Measurements from ENCODE around the gene RABEP2. TPM values are rescaled to one million over a fixed set of nuclear protein-coding genes. Genes with fewer than 3 reads are reported as not detected.

RABEP2 gene
- total and polyA plus RNA-seq, 10 donors = 40.8 to 90.0 (median 53.1) TPM

- peaks cover 1 to 18% (median 13%) of the 10 kb centered on the region in 6 donors for H3K4me1 ChIP-seq
- WGBS, 5 donors = 75 to 94% (median 90%) methylated on average over 4 of the region's 4 CpGs
These were observed 65.7 kb downstream of the RABEP2 start for GRCh38 chr16:28859326-28859725.

DNA sequence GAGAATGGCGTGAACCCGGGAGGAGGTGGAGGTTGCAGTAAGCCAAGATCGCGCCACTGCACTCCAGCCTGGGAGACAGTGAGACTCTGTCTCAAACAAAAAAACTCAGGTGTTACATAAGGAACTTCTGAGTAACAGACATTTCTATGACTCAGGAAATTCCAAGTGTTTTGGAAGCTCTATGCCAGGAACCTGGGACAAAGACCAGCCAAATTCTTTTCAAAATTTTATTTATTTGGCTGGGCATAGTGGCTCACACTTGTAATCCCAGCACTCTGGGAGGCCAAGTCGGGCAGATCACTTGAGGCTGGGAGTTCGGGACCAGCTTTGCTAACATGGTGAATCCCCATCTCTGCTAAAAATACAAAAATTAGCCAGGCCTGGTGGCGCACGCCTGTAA lies 66.6 kb downstream of the RABEP2 start:
- no peaks in the 10 kb centered on the region for H3K27me3 ChIP-seq (replicated peaks in 1 of 7)
- H3K36me3 ChIP-seq = no peaks in the 10 kb centered on the region
- no peak overlapping the region for H3K4me3 ChIP-seq
- no peaks in the 10 kb centered on the region for H3K9me3 ChIP-seq
- TF ChIP-seq POLR2AphosphoS5 (IDR thresholded peaks at IDR 0.05) = no peak
- no peak overlapping the region for H3K27ac ChIP-seq
- H3K4me1 ChIP-seq = peaks cover 0 to 14% (median 8%) of the 10 kb centered on the region in 6 donors
- DNase-seq = no peak
- WGBS, 5 donors = 92 to 98% (median 97%) methylated on average over 8 of the region's 8 CpGs
- intact Hi-C loops (cut with DNase I; ENCODE audit: low total_unique reads) = no loop called here

More at GRCh38 chr16:28859326-28859725, 65.7 kb downstream of the RABEP2 start:
- H3K36me3 ChIP-seq = no peaks in the 10 kb centered on the region
- TF ChIP-seq POLR2AphosphoS5 (IDR thresholded peaks at IDR 0.05) (no peak), POLR2A (IDR thresholded peaks at IDR 0.05) (no peak), CTCF (IDR thresholded peaks at IDR 0.05 in 8 of 11, conservative IDR thresholded peaks at IDR 0.05 in 3 of 11) (no peak)
- H3K27me3 ChIP-seq (replicated peaks in 1 of 7) = no peaks in the 10 kb centered on the region
- no peak for DNase-seq
- intact Hi-C loops (cut with DNase I; ENCODE audit: low total_unique reads) = no loop called here
- no peak overlapping the region for H3K4me3 ChIP-seq
- no peak overlapping the region for H3K27ac ChIP-seq
- H3K9me3 ChIP-seq = no peaks in the 10 kb centered on the region

Small RNA genes lying within 50 kb of the gene (small RNA-seq; reads per million reads assigned to genes)
- 0 reads per million in 4 donors for gene RF00416

Other genes starting within 250 kb of the RABEP2 start
- gene EIF3C, start 213.8 kb downstream of the RABEP2 start, total RNA-seq = 100 to 1,000 TPM in 6 of 7 donors, 10 to 100 TPM in 1; 92.2 to 413 (median 326) TPM
- gene EIF3C, start 213.8 kb downstream of the RABEP2 start, polyA plus RNA-seq = 100 to 1,000 TPM; 436 to 494 (median 480) TPM
- gene NPIPB9, start 173.5 kb downstream of the RABEP2 start, total RNA-seq = 10 to 100 TPM in 3 of 7 donors, 1 to 10 TPM in 4; 3.4 to 17.0 (median 8.9) TPM
- gene NPIPB9, start 173.5 kb downstream of the RABEP2 start, polyA plus RNA-seq = under 1 TPM; 0.59 to 0.90 (median 0.78) TPM
- 100 to 1,000 TPM; 113 to 179 (median 161) TPM for gene ATXN2L, start 102.2 kb downstream of the RABEP2 start, total RNA-seq
- gene ATXN2L, start 102.2 kb downstream of the RABEP2 start, polyA plus RNA-seq = 10 to 100 TPM; 43.8 to 85.8 (median 61.9) TPM
- 100 to 1,000 TPM in 5 of 7 donors, 10 to 100 TPM in 2; 76.3 to 136 (median 103) TPM for gene TUFM, start 78.9 kb downstream of the RABEP2 start, total RNA-seq
- gene TUFM, start 78.9 kb downstream of the RABEP2 start, polyA plus RNA-seq = 100 to 1,000 TPM; 182 to 194 (median 190) TPM
- gene SH2B1, start 61.4 kb downstream of the RABEP2 start, total RNA-seq = 10 to 100 TPM; 25.9 to 70.7 (median 60.7) TPM
- 10 to 100 TPM; 28.1 to 60.8 (median 42.7) TPM for gene SH2B1, start 61.4 kb downstream of the RABEP2 start, polyA plus RNA-seq
- gene ATP2A1, start 46.8 kb downstream of the RABEP2 start, total RNA-seq = 1 to 10 TPM in 2 of 7 donors, under 1 TPM in 3, not detected in 2; 0.26 to 1.5 (median 0.82) TPM
- under 1 TPM; 0.33 to 0.46 (median 0.42) TPM for gene ATP2A1, start 46.8 kb downstream of the RABEP2 start, polyA plus RNA-seq
- gene CD19, start 6.7 kb upstream of the RABEP2 start, total RNA-seq = 100 to 1,000 TPM in 3 of 7 donors, 10 to 100 TPM in 4; 77.0 to 120 (median 98.0) TPM
- gene CD19, start 6.7 kb upstream of the RABEP2 start, polyA plus RNA-seq = 100 to 1,000 TPM; 202 to 312 (median 278) TPM
- 10 to 100 TPM; 44.3 to 63.5 (median 54.5) TPM for gene NFATC2IP, start 25.7 kb upstream of the RABEP2 start, total RNA-seq
- 10 to 100 TPM; 21.1 to 34.0 (median 26.6) TPM for gene NFATC2IP, start 25.7 kb upstream of the RABEP2 start, polyA plus RNA-seq
- gene SPNS1, start 49.5 kb upstream of the RABEP2 start, total RNA-seq = 10 to 100 TPM; 26.9 to 41.1 (median 29.8) TPM
- gene SPNS1, start 49.5 kb upstream of the RABEP2 start, polyA plus RNA-seq = 10 to 100 TPM; 30.0 to 91.4 (median 68.1) TPM
- gene LAT, start 59.8 kb upstream of the RABEP2 start, total RNA-seq = 10 to 100 TPM; 28.6 to 38.9 (median 32.2) TPM
- gene LAT, start 59.8 kb upstream of the RABEP2 start, polyA plus RNA-seq = 10 to 100 TPM; 32.1 to 54.2 (median 48.8) TPM